ENCODE results near the gene DNAJC22. TPM values are rescaled to one million over a fixed set of nuclear protein-coding genes. Genes with fewer than 3 reads are reported as not detected.

DNAJC22 gene
- total and polyA plus RNA-seq, 2 of the 13 experiments (the other 11 are each of a cell fraction or from before 2014, with no cell fraction given): 25.2 to 31.7 TPM

- TF ChIP-seq ETS1 (CRISPR knock-in tag; IDR thresholded peaks at IDR 0.05) (no peak), SP5 (CRISPR knock-in tag; IDR thresholded peaks at IDR 0.05; ENCODE audit: borderline replicate concordance, low read depth) (no peak), ERF (CRISPR knock-in tag; IDR thresholded peaks at IDR 0.05) (no peak), ZBTB7B (CRISPR knock-in tag; IDR thresholded peaks at IDR 0.05) (peak; percentile 55; the same call in 1 of the 2 replicates), ATF7-NPFF (CRISPR knock-in tag; IDR thresholded peaks at IDR 0.05; ENCODE audit: low read depth) (0 out of 2 replicates have a peak, but pooled peaks have one; percentile 3), SMARCE1 (IDR thresholded peaks at IDR 0.05; ENCODE audit: borderline replicate concordance) (no peak)
Measured at GRCh38 chr12:49366096-49366651, 19.5 kb downstream of the DNAJC22 start (continued).

GRCh38 chr12:49366652-49367380, 20.1 kb downstream of the DNAJC22 start:
- H3K9ac ChIP-seq (ENCODE audit: insufficient read depth, low read depth, low read length): peak overlapping the region; percentile 89
- peak overlapping the region; percentile 25 for H2AFZ ChIP-seq (ENCODE audit: low read length)
- peak; percentile 87 for ATAC-seq
- intact Hi-C loops (cut with micrococcal nuclease; ENCODE audit: unreplicated experiment) (loop anchor here (10.0 kb wide), 1 partner anchor 58 kb away; no protein-coding TSS in a partner anchor), in situ Hi-C loops (cut with HindIII; ENCODE audit: extremely low pct_ligation_motif_present, low pct_unique_long_range_greater_than_20kb) (loop anchor here (5.0 kb wide), 1 partner anchor 130 kb away; no protein-coding TSS in a partner anchor)
- peak overlapping the region; percentile 97 for H3K27ac ChIP-seq (ENCODE audit: extremely low read length, insufficient read depth, low read length)
- H3K4me2 ChIP-seq (ENCODE audit: low read depth, low read length): peak overlapping the region; percentile 79
- FAIRE-seq: no peak
- ChIA-PET CTCF (ENCODE audit: low intra/inter-chr PET ratio, low total read pairs) (no interaction called here), POLR2A (interaction anchor here (0.6 to 2.2 kb wide), 34 partner anchors 9 to 374 kb away, joined by 3 to 41 read pairs (median 4); partner anchors contain the start of genes DNAJC22, TMBIM6 and TROAP)
- peak overlapping the region; percentile 80 to 97 (median 83) for H3K4me3 ChIP-seq (replicated peaks in 1 of 3; ENCODE audit: insufficient read depth in 1 of 3, low read depth in 2 of 3, low read length in 3 of 3)
- 2% methylated on average over 46 of the region's 97 CpGs for WGBS (ENCODE audit: low lambda C conversion rate)
- no peaks in the 10 kb centered on the region; a peak in 1 of 5 replicates for H3K36me3 ChIP-seq (replicated peaks in 1 of 2; ENCODE audit: control insufficient read depth in 1 of 2, insufficient read depth in 2 of 2, low read length in 2 of 2)
- DNase-seq (ENCODE audit: low spot score): peak; percentile 88
- H3K4me1 ChIP-seq (ENCODE audit: insufficient read depth, low read length): peaks cover 56% of the 10 kb centered on the region
- peaks cover 3% of the 10 kb centered on the region; the same call in 1 of the 2 replicates for H4K20me1 ChIP-seq (ENCODE audit: insufficient read depth, low read length)
- H3K79me2 ChIP-seq (ENCODE audit: insufficient read depth, low read length): peaks cover 42% of the 10 kb centered on the region
- H3K27me3 ChIP-seq (ENCODE audit: control insufficient read depth in 1 of 2, insufficient read depth in 2 of 2, low read length in 2 of 2): no peaks in the 10 kb centered on the region; a peak in 1 of 5 replicates
- H3K9me3 ChIP-seq (ENCODE audit: low read length): no peaks in the 10 kb centered on the region
- BruUV-seq (replicated peaks): TSS peak; percentile 93
- TF ChIP-seq FOSL1 (CRISPR knock-in tag; IDR thresholded peaks at IDR 0.05; ENCODE audit: borderline replicate concordance) (no peak), XBP1 (CRISPR knock-in tag; IDR thresholded peaks at IDR 0.05) (no peak), SP4 (CRISPR knock-in tag; IDR thresholded peaks at IDR 0.05) (no peak), ZNF367 (CRISPR knock-in tag; IDR thresholded peaks at IDR 0.05; ENCODE audit: borderline replicate concordance) (no peak; the same call in 1 of the 2 replicates), ZNF598 (CRISPR knock-in tag; IDR thresholded peaks at IDR 0.05; ENCODE audit: borderline replicate concordance) (no peak), ZNF382 (CRISPR knock-in tag; IDR thresholded peaks at IDR 0.05; ENCODE audit: borderline replicate concordance) (no peak), BHLHE40 (IDR thresholded peaks at IDR 0.05; ENCODE audit: low read length) (no peak), ZNF263 (CRISPR knock-in tag; IDR thresholded peaks at IDR 0.05) (no peak), NRL (CRISPR knock-in tag; IDR thresholded peaks at IDR 0.05; ENCODE audit: borderline replicate concordance) (no peak), ZBTB33 (CRISPR knock-in tag; IDR thresholded peaks at IDR 0.05) (peak; percentile 8; the same call in 1 of the 2 replicates), E2F5 (CRISPR knock-in tag; conservative IDR thresholded peaks at IDR 0.05) (peak; percentile 49), PHF8 (CRISPR knock-in tag; IDR thresholded peaks at IDR 0.05) (peak; percentile 84), NBN (conservative IDR thresholded peaks at IDR 0.05) (no peak), ZBTB7B (CRISPR knock-in tag; IDR thresholded peaks at IDR 0.05) (peak; percentile 27)
